SK-N-SH (cell line): ENCODE measurements around the gene STAP2. TPM values are rescaled to one million over a fixed set of nuclear protein-coding genes. Genes with fewer than 3 reads are reported as not detected.
A peak's percentile ranks its signal among the peaks of the same experiment; 100 is the strongest.

ENCODE experiments used
- CTCF ChIA-PET: fragments of 300-600, 350-600 bp; formaldehyde crosslinking; extraction: SDS; loops from one replicate; lab custom pipeline; 2021; lab: Yijun Ruan, JAX
- POLR2A ChIA-PET: fragments of 350-600 bp; sonication (Branson Sonifier 250); formaldehyde crosslinking; extraction: SDS; loops from one replicate; lab custom pipeline; 2020; ENCODE audit warnings: antibody characterized with exemption, inconsistent platforms; lab: Yijun Ruan, JAX
- DNase-seq: peaks from one replicate; pipeline ENCODE4 v3.0.0; 2012
- H2AFZ ChIP-seq: fragments of 200-600 bp; sonication (generic); 2 replicates; pipeline ENCODE4 v1.8.1; 2016; ENCODE audit warnings: antibody characterized with exemption, mild to moderate bottlenecking, low read depth
- H3F3A ChIP-seq: fragments of 200-600 bp; sonication (generic); replicated peaks from 2 replicates; pipeline ENCODE3; 2016; ENCODE audit warnings: antibody characterized with exemption, mild to moderate bottlenecking; ENCODE audit not compliant: insufficient read depth
- H3K27ac ChIP-seq, 2 experiments: fragments of 200-500 bp in 1 of 2; fragments of 200-600 bp in 1 of 2; sonication (Bioruptor generic) in 1 of 2; sonication (generic), shearing (Covaris generic) in 1 of 2; 2 replicates each; pipeline versions ENCODE4 v1.5.1 to v1.6.1; 2014 to 2016; ENCODE audit warnings: low read depth in 2 of 2, inconsistent platforms in 1 of 2, low read length in 1 of 2, mild to moderate bottlenecking in 1 of 2, mixed read lengths in 1 of 2
- H3K27me3 ChIP-seq: fragments of 200-600 bp; sonication (generic), shearing (Covaris generic); 2 replicates; pipeline ENCODE4 v1.6.1; 2016; ENCODE audit warnings: mixed run types; ENCODE audit not compliant: insufficient read depth
- H3K36me3 ChIP-seq, 2 experiments: fragments of 200-500 bp in 1 of 2; fragments of 200-600 bp in 1 of 2; sonication (Bioruptor generic) in 1 of 2; sonication (generic) in 1 of 2; replicated peaks in 1 of 2; 2 replicates each; pipeline versions ENCODE3 to v1.5.1; 2014 to 2016; ENCODE audit warnings: low read length in 1 of 2, mild to moderate bottlenecking in 1 of 2; ENCODE audit not compliant: insufficient read depth in 2 of 2, control insufficient read depth in 1 of 2
- H3K4me1 ChIP-seq, 2 experiments: fragments of 200-500 bp in 1 of 2; fragments of 200-600 bp in 1 of 2; sonication (Bioruptor generic) in 1 of 2; sonication (generic), shearing (Covaris generic) in 1 of 2; 2 replicates each; pipeline versions ENCODE4 v1.5.1 to v1.6.1; 2014 to 2016; ENCODE audit warnings: low read depth in 1 of 2, low read length in 1 of 2, mixed run types in 1 of 2; ENCODE audit not compliant: insufficient read depth in 2 of 2, control insufficient read depth in 1 of 2
- H3K4me2 ChIP-seq: fragments of 200-600 bp; sonication (generic), shearing (Covaris generic); 2 replicates; pipeline ENCODE4 v1.6.1; 2017; ENCODE audit warnings: mixed run types
- H3K4me3 ChIP-seq, 2 experiments: fragments of 200-500 bp in 1 of 2; fragments of 200-600 bp in 1 of 2; sonication (Bioruptor generic) in 1 of 2; sonication (generic), shearing (Covaris generic) in 1 of 2; 2 replicates each; pipeline versions ENCODE4 v1.5.1 to v1.8.1; 2014 to 2016; ENCODE audit warnings: low read depth in 2 of 2, inconsistent platforms in 1 of 2, low read length in 1 of 2, mild to moderate bottlenecking in 1 of 2, mixed read lengths in 1 of 2, moderate library complexity in 1 of 2
- H3K79me2 ChIP-seq: fragments of 200-600 bp; sonication (generic); 2 replicates; pipeline ENCODE4 v1.8.1; 2017; ENCODE audit warnings: mild to moderate bottlenecking; ENCODE audit not compliant: insufficient read depth
- H3K9ac ChIP-seq: fragments of 200-600 bp; sonication (generic); 2 replicates; pipeline ENCODE4 v1.6.1; 2017; ENCODE audit warnings: mixed run types
- H3K9me2 ChIP-seq: fragments of 200-600 bp; sonication (generic); 2 replicates; pipeline ENCODE4 v1.6.1; 2017; ENCODE audit warnings: mixed run types
- H3K9me3 ChIP-seq: fragments of 200-600 bp; sonication (generic); 2 replicates; pipeline ENCODE4 v1.6.1; 2017; ENCODE audit warnings: mixed run types, mild to moderate bottlenecking, moderate library complexity
- H4K20me1 ChIP-seq: fragments of 200-600 bp; sonication (generic); 2 replicates; pipeline ENCODE4 v1.6.1; 2017; ENCODE audit warnings: mild to moderate bottlenecking, mixed run types; ENCODE audit not compliant: insufficient read depth
- CHD2 ChIP-seq: fragments of 150-350 bp; IDR thresholded peaks from 2 replicates; pipeline ENCODE4 v1.6.1; 2018; ENCODE audit warnings: low read length; ENCODE audit not compliant: partially characterized antibody
- FOXJ3 ChIP-seq: sonication (generic); formaldehyde crosslinking; IDR thresholded peaks from 2 replicates; pipeline ENCODE4 v1.5.1; 2020; ENCODE audit warnings: mild to moderate bottlenecking, missing genetic modification reagents
- FOXM1 ChIP-seq: IDR thresholded peaks from 2 replicates; pipeline ENCODE4 v1.4.0; 2012; ENCODE audit warnings: low read depth, mild to moderate bottlenecking
- GATA2 ChIP-seq: sonication (generic); formaldehyde crosslinking; IDR thresholded peaks from 2 replicates; pipeline ENCODE4 v1.5.0; 2020; ENCODE audit warnings: mild to moderate bottlenecking, missing genetic modification reagents
- JUND ChIP-seq: IDR thresholded peaks from 2 replicates; pipeline ENCODE4 v1.4.0; 2012
- MEF2A ChIP-seq: IDR thresholded peaks from 2 replicates; pipeline ENCODE4 v1.4.0; 2012; ENCODE audit warnings: low read depth, borderline replicate concordance
- MXI1 ChIP-seq: IDR thresholded peaks from 2 replicates; pipeline ENCODE4 v1.6.1; 2012; ENCODE audit warnings: mild to moderate bottlenecking, low read depth, low read length, improper control_type of control experiment
- NFIC ChIP-seq: IDR thresholded peaks from 2 replicates; pipeline ENCODE4 v1.4.0; 2012; ENCODE audit warnings: borderline replicate concordance
- NRF1 ChIP-seq: IDR thresholded peaks from 2 replicates; pipeline ENCODE4 v1.6.1; 2012; ENCODE audit warnings: low read depth, mild to moderate bottlenecking, low read length
- RFX5 ChIP-seq: IDR thresholded peaks from 2 replicates; pipeline ENCODE4 v1.6.1; 2012; ENCODE audit warnings: mild to moderate bottlenecking, improper control_type of control experiment, low read length
- RXRA ChIP-seq: IDR thresholded peaks from 2 replicates; pipeline ENCODE4 v1.4.0; 2012; ENCODE audit warnings: low read depth, mild to moderate bottlenecking, borderline replicate concordance
- SIN3A ChIP-seq: IDR thresholded peaks from 2 replicates; pipeline ENCODE4 v1.6.1; 2012; ENCODE audit warnings: low read depth, mild to moderate bottlenecking, low read length, moderate library complexity, borderline replicate concordance
- SMC3 ChIP-seq: IDR thresholded peaks from 2 replicates; pipeline ENCODE4 v1.6.1; 2012; ENCODE audit warnings: low read depth, low read length, improper control_type of control experiment
- TCF12 ChIP-seq: IDR thresholded peaks from 2 replicates; pipeline ENCODE4 v1.4.0; 2012
- TEAD4 ChIP-seq: IDR thresholded peaks from 2 replicates; pipeline ENCODE4 v1.4.0; 2012; ENCODE audit warnings: mild to moderate bottlenecking, borderline replicate concordance; ENCODE audit not compliant: insufficient read depth
- USF1 ChIP-seq: IDR thresholded peaks from 2 replicates; pipeline ENCODE4 v1.4.0; 2012; ENCODE audit warnings: low read depth, borderline replicate concordance
- WGBS: methylation state at CpG from one replicate; pipeline ENCODE4 v1.1.6; 2017; ENCODE audit warnings: low lambda C conversion rate; 5-methylcytosine and 5-hydroxymethylcytosine counted together
- polyA plus RNA-seq, 3 experiments: library from polyadenylated mRNA; depleted of rRNA; stranded (reverse); fragments of >200 nt; gene quantifications; 2 replicates each; pipeline ENCODE4 v1.2.3, GENCODE V29; 2012
- TF ChIP-seq, protein P1 (sequence below): IDR thresholded peaks from 2 replicates; pipeline ENCODE4 v1.4.0; 2012; ENCODE audit warnings: low read depth
- TF ChIP-seq, protein P2 (sequence below): fragments of 200-600 bp; sonication (generic); IDR thresholded peaks from 2 replicates; pipeline ENCODE4 v1.6.1; 2017; ENCODE audit warnings: antibody characterized with exemption, mild to moderate bottlenecking, moderate library complexity

The STAP2 gene
- polyA plus RNA-seq, 1 of the 3 experiments (the other 2 are of a cell fraction): 7.6 TPM

DNA sequence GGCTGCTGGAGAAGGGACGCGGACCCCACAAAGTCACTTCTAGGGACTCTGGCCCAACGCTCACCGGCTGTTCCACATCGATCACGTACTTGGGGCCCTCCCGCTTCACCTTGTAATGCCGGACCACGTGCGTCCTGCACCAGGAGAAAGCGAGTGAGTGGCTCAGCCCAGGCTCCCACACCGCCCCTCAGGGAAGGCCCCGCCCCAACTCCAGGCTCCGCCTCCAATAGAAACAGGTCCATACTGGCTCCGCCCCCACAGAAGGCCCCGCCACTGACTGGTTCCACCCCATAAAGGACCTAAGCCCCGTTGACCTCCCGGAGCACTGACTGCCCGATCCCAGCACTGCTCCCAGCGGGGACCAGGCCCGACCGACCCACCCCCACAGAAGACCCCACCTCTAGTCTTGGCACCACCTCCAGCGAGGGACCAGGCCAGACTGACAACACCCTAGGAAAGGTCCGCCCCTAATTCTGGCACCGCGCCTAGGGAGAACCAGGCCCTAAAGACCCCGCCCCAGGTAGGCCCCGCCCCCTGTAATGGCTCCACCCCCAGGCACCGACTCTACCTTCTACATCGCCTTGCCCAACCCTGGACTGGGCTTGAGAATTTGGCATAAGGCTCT, 11.3 kb downstream of the STAP2 start:
- Histone ChIP-seq H3K4me2 (peak overlapping the region; percentile 81), H3F3A (peaks cover 6% of the 10 kb centered on the region), H3K36me3 (no peaks in the 10 kb centered on the region), H3K9me3 (no peaks in the 10 kb centered on the region), H3K79me2 (peaks cover 7% of the 10 kb centered on the region; the same call in 1 of the 2 replicates), H3K27me3 (no peaks in the 10 kb centered on the region), H3K9ac (peak overlapping the region; percentile 26; the same call in 1 of the 2 replicates), H3K4me3 (peak overlapping the region; percentile 54 to 83), H3K27ac (peak overlapping the region; percentile 46 to 74; a peak in 3 of 4 replicates), H3K4me1 (peaks cover 0 to 16% of the 10 kb centered on the region in 2 experiments; a peak in 2 of 4 replicates), H3K9me2 (no peaks in the 10 kb centered on the region), H2AFZ (peak overlapping the region; percentile 91), H4K20me1 (no peaks in the 10 kb centered on the region)
- ChIA-PET POLR2A (interaction anchor here (1.1 kb wide), 2 partner anchors 15 to 36 kb away, joined by 3 to 8 read pairs; no protein-coding TSS in a partner anchor), CTCF (interaction anchor here (1.1 kb wide), 2 partner anchors 59 to 73 kb away, joined by 3 to 6 read pairs; partner anchors contain the start of gene SH3GL1)
- TF ChIP-seq MXI1 (peak; percentile 97), CHD2 (no peak)
- TF ChIP-seq, protein P1, sequence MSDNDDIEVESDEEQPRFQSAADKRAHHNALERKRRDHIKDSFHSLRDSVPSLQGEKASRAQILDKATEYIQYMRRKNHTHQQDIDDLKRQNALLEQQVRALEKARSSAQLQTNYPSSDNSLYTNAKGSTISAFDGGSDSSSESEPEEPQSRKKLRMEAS: peak; percentile 90
- WGBS: 0% methylated on average over 6 of the region's 30 CpGs
- DNase-seq: peak; percentile 93

DNA sequence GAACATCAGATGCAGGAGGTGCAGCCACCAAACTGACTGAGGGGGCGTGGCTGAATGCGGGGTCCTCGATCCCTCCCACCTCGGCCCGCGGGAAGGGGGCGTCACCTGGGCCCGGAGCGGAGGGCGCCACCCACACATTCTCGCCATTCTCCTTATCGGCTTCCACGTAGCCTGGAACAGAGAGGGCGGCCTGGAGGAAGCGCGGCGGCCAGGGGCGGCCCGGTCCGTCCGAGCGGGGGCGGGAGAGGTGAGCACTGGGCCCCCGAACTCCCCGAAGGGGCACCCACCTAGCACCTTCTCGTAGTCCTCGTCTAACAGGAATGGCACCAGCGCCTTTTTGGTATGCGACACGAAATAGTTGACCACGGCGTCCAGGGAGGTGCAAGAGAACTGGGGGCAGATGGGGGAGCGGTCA, 11.8 kb downstream of the STAP2 start:
- Histone ChIP-seq H3K4me2 (peak overlapping the region; percentile 81), H3F3A (peaks cover 6% of the 10 kb centered on the region)
- CTCF ChIA-PET: interaction anchor here (1.2 kb wide), 1 partner anchor 26 kb away, joined by 4 read pairs; no protein-coding TSS in a partner anchor

More for the DNA sequence above, 11.8 kb downstream of the STAP2 start:
- POLR2A ChIA-PET: no interaction called here
- WGBS: 16% methylated on average over 14 of the region's 33 CpGs
- peak overlapping the region; percentile 91 for H2AFZ ChIP-seq
- H3K9me3 ChIP-seq: no peaks in the 10 kb centered on the region
- H3K27me3 ChIP-seq: no peaks in the 10 kb centered on the region
- peaks cover 7% of the 10 kb centered on the region; the same call in 1 of the 2 replicates for H3K79me2 ChIP-seq
- peak overlapping the region; percentile 54 to 83 for H3K4me3 ChIP-seq
- H3K9ac ChIP-seq: no peak overlapping the region
- no peaks in the 10 kb centered on the region for H3K9me2 ChIP-seq
- peak; percentile 75 for DNase-seq
- peak overlapping the region in 1 of 2 experiments; percentile 67; a peak in 1 of 4 replicates for H3K27ac ChIP-seq
- TF ChIP-seq, protein P2, sequence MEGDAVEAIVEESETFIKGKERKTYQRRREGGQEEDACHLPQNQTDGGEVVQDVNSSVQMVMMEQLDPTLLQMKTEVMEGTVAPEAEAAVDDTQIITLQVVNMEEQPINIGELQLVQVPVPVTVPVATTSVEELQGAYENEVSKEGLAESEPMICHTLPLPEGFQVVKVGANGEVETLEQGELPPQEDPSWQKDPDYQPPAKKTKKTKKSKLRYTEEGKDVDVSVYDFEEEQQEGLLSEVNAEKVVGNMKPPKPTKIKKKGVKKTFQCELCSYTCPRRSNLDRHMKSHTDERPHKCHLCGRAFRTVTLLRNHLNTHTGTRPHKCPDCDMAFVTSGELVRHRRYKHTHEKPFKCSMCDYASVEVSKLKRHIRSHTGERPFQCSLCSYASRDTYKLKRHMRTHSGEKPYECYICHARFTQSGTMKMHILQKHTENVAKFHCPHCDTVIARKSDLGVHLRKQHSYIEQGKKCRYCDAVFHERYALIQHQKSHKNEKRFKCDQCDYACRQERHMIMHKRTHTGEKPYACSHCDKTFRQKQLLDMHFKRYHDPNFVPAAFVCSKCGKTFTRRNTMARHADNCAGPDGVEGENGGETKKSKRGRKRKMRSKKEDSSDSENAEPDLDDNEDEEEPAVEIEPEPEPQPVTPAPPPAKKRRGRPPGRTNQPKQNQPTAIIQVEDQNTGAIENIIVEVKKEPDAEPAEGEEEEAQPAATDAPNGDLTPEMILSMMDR: no peak
- TF ChIP-seq NRF1 (no peak), SIN3A (no peak), TEAD4 (no peak), FOXJ3 (no peak), RXRA (no peak), USF1 (no peak), NFIC (no peak), SMC3 (no peak), MXI1 (no peak), TCF12 (no peak), GATA2 (CRISPR knock-in tag) (no peak), JUND (no peak), FOXM1 (no peak), MEF2A (no peak), CHD2 (no peak), RFX5 (no peak)
- H3K36me3 ChIP-seq: no peaks in the 10 kb centered on the region
- peaks cover 0 to 16% of the 10 kb centered on the region in 2 experiments; a peak in 2 of 4 replicates for H3K4me1 ChIP-seq
- no peaks in the 10 kb centered on the region for H4K20me1 ChIP-seq
